Right lung (tissue), 5 donors: ENCODE data around the gene CIB4. TPM values are rescaled to one million over a fixed set of nuclear protein-coding genes. Genes with fewer than 3 reads are reported as not detected.
A peak's percentile ranks its signal among the peaks of the same experiment; 100 is the strongest.
"Not testable (repeated sequence)": the region's sequence is repeated elsewhere in the genome, so short reads cannot be mapped to it uniquely, and the experiment has no call there.

Source experiments
- DNase-seq, 2 donors: peaks; one replicate each; pipeline ENCODE4 v3.0.0-alpha.2; 2013
- polyA plus RNA-seq, 5 donors: library from polyadenylated mRNA; unstranded; fragments of 120-200 nt; gene quantifications; one replicate each; pipeline versions ENCODE4 v1.2.1 to v1.2.3, GENCODE V29; 2013; ENCODE audit warnings: inconsistent platforms in 1 of 5, low replicate concordance in 1 of 5; ENCODE audit not compliant: insufficient read length in 5 of 5, insufficient read depth in 1 of 5

Gene CIB4
- polyA plus RNA-seq, 5 donors: 0.83 to 2.3 (median 1.3) TPM

DNA sequence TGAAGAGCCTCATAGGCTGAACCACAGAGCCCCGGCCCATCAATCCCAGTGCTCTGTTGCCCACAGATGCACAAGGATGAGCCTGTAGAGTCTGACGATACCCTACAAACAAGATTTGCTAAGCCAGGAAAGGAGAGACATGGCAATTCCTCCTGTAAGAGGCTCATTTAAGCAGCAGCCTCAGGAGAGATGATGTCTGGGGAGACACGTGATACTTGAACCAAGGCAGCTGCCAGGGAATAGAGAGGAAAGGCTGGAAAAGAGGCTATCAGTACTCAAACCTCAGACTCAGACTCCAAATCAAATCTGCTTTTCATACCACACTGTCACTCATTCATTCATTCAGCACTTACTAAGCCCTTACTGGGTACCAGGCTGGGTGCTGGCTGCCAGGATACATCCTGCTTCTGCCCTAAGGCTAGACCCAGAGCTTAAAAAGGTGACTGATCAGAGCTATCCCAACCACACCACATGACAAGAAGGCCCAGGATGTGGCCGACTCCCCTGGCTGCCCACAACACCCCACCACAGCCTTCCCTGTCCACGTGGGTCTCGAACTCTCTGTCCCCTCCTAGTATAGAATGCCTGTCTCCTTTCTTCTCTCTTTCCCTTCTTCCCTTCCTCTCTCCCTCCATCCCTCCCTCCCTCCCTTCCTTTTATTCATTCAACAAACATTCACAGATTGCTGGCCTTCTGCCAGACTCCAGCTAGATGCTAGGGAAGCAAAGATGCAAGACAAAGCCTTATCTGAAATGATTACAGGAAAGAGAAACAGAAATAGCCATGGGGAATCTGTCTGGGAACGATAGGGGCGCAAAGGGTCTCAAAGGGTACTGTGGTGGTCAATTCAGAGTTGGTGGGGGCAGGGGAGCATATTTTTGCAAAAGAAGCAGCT is 27.9 kb upstream of the CIB4 start:
- DNase-seq: no peak

- DNase-seq: no peak
These were observed 26.9 kb upstream of the CIB4 start for GRCh38 chr2:26668041-26668440.

DNA sequence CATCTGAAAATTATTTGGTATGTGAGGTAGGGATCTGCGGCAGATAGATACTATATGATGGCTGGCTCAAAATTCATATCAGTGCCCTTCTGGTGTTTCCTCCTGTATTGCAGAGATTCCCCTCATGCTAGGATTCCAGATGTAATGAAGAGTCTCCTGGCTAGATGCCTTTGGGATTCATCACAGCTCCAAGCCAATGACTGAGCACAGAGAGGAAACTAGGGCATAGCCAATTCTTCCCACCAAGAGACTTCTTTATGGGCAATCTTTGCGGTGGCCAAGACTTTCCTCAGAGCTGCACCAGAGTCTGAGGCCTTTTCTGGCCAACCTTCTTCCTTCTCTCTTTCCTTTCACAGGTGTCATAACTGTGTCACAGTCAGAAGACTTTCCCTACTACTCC is 25.5 kb upstream of the CIB4 start:
- DNase-seq: no peak

- not testable (repeated sequence) for DNase-seq
These were observed 24.1 kb upstream of the CIB4 start for GRCh38 chr2:26665296-26665695.

DNA sequence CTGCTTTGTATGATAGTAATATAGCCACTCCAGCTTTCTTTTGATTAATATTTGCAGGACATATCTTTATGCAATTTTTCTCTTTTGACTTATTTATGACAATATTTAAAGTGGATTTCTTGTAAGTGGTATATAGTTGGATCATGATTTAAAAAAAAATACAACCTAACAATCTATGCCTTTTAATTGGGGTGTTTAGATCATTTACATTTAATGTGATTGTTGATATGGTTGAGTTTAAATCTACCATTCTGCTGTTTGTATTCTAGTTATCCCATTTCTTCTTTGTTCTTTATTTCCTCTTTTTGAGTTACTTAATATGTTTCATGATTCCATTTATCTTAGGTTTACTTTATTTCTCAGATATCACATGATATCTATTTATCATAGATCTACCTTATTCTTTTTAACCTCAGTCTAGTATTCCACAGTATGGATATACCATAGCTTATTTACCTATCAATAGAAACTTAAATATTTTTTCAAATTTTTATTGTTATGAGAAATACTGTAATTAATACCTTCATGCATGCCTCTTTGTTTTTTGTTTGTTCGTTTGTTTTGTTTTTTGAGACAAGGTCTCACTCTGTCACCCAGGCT is 19.3 kb upstream of the CIB4 start:
- DNase-seq: no peak

DNA sequence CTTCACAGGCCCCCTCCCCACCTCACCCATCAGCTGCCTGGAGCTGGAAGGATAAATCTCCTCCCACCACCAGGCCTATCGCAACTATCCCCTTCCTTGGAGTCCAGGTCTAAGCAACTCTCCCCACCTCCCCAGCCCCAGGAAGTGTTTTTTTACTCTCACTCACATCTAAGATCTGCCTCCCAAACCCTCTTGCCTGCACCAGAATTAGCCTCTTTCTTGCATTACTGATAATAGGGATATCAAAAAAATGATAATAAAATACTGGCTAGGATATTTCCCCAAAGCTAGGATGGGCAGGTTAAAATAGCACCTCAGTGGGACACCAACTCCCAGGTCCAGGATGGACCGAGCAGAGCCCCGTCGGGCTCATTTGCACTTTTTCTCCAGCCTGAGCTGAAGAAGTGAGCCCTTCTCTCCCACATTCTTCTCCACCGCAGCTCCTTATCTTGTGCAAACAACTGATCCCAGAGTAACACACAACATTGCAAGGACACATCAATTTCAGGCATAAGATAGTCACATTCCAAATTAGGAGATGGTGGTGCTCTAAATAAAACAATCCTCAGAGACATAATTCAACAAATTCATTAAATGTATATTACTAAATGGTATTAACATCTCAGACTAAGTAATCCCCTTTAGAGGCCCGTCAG is 17.7 kb upstream of the CIB4 start:
- DNase-seq: no peak

GRCh38 chr2:26657265-26657664 is 16.1 kb upstream of the CIB4 start:
- no peak for DNase-seq

DNA sequence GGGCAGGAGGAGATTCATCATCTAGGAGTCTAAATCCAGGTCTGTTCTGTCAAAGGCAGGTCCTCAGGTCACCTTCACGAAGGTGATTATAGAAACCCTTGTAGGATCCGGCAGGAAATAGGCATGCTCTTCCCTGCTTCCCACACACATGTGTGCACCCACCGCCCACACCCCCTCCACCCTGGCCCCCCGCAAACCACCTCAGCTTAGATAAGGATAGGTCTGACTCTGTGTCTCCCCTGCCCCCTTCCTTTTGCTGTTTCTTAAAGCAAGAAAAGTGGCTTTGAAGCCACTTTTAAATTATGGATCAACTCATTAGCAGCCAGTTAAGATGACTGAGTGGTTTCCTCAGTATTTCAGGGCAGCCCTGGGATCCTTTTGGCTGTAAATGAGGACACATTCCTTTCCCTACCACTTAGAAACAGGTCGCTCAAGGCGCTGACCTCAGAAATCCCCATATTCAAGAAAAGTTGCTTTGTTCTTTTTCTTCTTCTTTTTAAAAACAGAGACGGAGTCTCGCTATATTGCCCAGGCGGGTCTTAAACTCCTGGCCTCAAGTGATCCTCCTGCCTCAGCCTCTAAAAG is 14.5 kb upstream of the CIB4 start:
- DNase-seq: no peak

DNA sequence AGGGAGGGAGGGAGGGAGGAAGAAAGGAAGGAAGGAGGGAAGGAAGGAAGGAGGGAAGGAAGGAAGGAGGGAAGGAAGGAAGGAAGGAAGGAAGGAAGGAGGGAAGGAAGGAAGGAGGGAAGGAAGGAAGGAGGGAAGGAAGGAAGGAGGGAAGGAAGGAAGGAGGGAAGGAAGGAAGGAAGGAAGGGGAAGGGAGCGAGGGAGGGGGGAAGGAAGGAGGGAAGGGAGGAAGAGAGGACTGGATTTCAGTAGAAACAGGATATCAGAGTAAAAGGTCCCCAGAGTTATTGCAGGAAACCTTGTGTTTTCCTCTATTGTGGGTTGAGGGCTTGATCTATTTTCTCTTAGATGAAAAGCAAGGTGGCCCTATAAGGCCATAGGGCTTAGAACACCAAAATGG is 14.0 kb upstream of the CIB4 start:
- not testable (repeated sequence) for DNase-seq

GRCh38 chr2:26654061-26654340 is 12.8 kb upstream of the CIB4 start:
- DNase-seq: no peak

GRCh38 chr2:26653207-26654060 is 12.3 kb upstream of the CIB4 start:
- no peak for DNase-seq

- DNase-seq: peak; percentile 89 to 92
These were observed 11.3 kb upstream of the CIB4 start for GRCh38 chr2:26652361-26653041.

GRCh38 chr2:26651799-26652198 is 10.6 kb upstream of the CIB4 start:
- DNase-seq: no peak

DNA sequence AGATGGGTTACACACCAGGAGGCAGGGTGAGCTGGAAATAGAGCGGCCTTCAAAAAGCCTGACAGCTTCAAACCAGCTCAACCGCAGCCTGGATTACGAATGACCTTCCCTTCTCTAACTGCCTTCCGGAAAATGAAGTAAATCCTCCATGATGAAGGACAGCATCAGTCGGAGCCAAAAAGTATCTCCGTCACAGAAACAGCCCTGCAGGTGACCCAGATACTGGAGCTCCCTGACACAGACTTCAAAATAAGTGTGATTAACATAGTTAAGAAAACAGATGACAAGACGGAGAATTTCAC is 10.3 kb upstream of the CIB4 start:
- no peak for DNase-seq

- DNase-seq: no peak
These were observed 9.7 kb upstream of the CIB4 start for GRCh38 chr2:26650713-26651469.

DNA sequence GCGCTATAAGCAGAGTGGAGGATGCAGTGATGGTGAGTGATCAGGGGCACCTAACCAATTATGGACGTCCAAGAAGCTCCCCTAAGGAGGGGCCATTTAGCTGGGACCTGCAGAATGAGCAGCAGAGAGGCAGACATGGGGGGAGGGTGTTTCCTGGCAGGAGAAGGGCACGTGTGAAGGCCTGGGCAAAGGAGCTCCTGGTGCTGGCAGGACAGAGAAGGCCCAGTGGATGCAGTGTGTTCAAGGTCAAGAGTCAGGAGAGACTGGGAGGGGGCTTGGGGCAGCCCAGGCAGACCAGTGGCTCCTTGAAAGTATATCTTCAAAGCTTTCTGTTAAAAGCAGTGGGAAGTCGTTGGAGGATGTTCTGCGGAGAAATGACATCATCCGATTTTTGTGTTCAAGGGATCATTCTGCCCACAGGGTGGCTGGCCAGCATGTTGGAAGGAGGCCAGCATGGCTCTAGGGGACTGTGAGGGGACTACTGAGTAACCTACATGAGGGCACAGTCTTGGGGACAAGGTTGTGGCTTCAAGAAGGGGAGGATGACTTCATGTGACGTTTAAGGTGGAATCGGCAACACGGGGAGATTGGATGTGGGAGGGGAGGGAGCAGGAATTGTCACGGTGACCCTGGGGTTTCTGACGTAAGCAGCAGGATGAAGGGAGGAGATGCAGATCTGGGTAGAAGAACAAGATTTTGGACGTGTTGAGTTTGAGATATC is 9.0 kb upstream of the CIB4 start:
- DNase-seq: no peak

GRCh38 chr2:26649322-26649721 is 8.2 kb upstream of the CIB4 start:
- no peak for DNase-seq

DNA sequence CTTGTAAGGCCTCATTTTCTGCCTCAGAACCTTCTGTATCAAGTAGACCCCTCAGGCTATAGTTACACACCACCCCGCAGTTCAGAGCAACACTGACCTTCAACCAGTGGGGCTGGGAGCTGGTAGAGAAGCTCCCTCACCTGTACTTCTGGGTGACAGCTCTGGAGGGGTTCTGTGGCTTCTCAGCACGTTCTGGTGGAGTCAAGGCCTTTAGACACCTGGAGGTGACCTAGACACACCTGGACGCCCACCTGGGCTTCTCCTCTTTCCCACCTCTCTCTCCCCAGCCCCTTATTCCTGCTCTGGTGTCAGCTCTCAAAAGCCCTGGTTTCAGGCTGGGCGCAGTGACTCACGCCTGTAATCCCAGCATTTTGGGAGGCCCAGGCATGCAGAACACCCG is 7.3 kb upstream of the CIB4 start:
- DNase-seq: no peak

DNA sequence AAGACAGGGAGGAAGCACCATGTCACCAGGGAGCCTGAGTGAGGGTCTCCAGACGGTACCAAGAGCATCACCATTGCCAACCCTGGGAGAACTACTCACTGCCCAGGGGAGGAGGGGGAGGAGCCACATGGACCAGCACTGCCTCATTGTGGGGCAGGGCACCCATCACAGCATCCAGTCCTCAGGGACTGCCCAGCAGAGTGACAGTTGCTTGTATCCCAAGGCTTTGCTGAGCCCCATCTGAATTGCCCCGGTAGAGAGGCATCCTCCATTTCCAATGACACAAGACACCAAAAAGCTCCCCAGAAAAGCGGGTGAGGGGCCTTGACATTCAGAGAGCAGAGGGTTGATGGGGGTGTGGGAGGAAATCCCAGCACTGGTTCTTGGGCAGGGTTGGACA is 6.8 kb upstream of the CIB4 start:
- no peak for DNase-seq
